ENCODE measurements around the gene MTCL3.

Gene MTCL3

DNA sequence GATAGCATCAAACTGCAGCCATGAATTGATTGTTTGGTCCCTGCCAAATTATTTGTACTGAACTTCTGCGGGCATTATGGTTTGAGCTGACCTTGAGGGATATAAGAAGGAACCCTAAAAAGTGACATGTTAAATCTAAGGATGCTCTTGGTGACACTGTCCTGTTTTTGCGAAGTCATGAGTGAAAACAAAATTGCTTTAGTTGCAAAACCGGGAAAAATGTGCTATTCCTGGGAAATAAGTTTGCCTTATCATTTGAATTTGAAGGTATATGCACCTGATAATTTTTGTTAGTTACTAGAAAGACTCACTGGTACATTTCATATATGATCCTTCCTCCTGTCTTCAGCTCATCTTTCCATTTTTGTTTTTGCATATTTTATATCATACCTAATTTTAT, 67.7 kb downstream of the MTCL3 start:
- no TSS peak for BruUV-seq (replicated peaks)
- Histone ChIP-seq H3K4me1 (ENCODE audit: control insufficient read depth, extremely low read depth, insufficient read depth, low read length) (no peaks in the 10 kb centered on the region), H3K4me2 (ENCODE audit: insufficient read depth, low read length) (no peak overlapping the region), H3K9me3 (replicated peaks; ENCODE audit: control insufficient read depth, insufficient read depth, low read length) (no peaks in the 10 kb centered on the region), H3K36me3 (ENCODE audit: control insufficient read depth in 2 of 2, extremely low read depth in 1 of 2, insufficient read depth in 2 of 2, low read length in 2 of 2) (no peaks in the 10 kb centered on the region), H3K27me3 (ENCODE audit: control insufficient read depth in 2 of 2, insufficient read depth in 2 of 2, low read length in 2 of 2) (peaks cover 0 to 3% of the 10 kb centered on the region in 2 experiments), H3K27ac (ENCODE audit: insufficient read depth, low read depth, low read length) (no peak overlapping the region), H2AFZ (ENCODE audit: low read depth, low read length) (no peak overlapping the region), H4K20me1 (replicated peaks; ENCODE audit: control insufficient read depth, extremely low read depth, insufficient read depth, low read length) (no peaks in the 10 kb centered on the region), H3K4me3 (replicated peaks in 1 of 3; ENCODE audit: insufficient read depth in 1 of 3, low read depth in 1 of 3, low read length in 3 of 3) (no peak overlapping the region), H3K9ac (replicated peaks; ENCODE audit: extremely low read depth, insufficient read depth, low read length) (no peak overlapping the region), H3K9me1 (replicated peaks; ENCODE audit: control insufficient read depth, extremely low read depth, insufficient read depth, low read length) (no peaks in the 10 kb centered on the region), H3K79me2 (ENCODE audit: control insufficient read depth, insufficient read depth, low read length) (no peaks in the 10 kb centered on the region)
- dilution Hi-C loops (cut with MboI; ENCODE audit: extremely low pct_ligation_motif_present, low sequenced_read_pairs) (no loop called here), intact Hi-C loops (cut with micrococcal nuclease) (no loop called here)
- no peak for FAIRE-seq
- DNase-seq (ENCODE audit: low read depth, low spot score), result no peak
- ChIA-PET POLR2A (no interaction called here), CTCF (no interaction called here)
- TF ChIP-seq JUN (IDR thresholded peaks at IDR 0.05; ENCODE audit: borderline replicate concordance, insufficient read depth, insufficient read length, low read depth) (no peak), FOS (IDR thresholded peaks at IDR 0.05; ENCODE audit: borderline replicate concordance, insufficient read depth, low read length) (no peak), GATA2 (IDR thresholded peaks at IDR 0.05; ENCODE audit: insufficient read depth, insufficient read length, low read depth, low read length) (no peak), MYC (IDR thresholded peaks at IDR 0.05; ENCODE audit: low read depth, low read length) (no peak), POLR2A (IDR thresholded peaks at IDR 0.05; ENCODE audit: low read depth, low read length) (no peak), POLR2AphosphoS5 (IDR thresholded peaks at IDR 0.05; ENCODE audit: insufficient read depth, low read depth, low read length) (no peak), EZH2 (IDR thresholded peaks at IDR 0.05; ENCODE audit: borderline replicate concordance, low read depth, low read length, severe bottlenecking) (no peak)
- TF ChIP-seq, protein P1, sequence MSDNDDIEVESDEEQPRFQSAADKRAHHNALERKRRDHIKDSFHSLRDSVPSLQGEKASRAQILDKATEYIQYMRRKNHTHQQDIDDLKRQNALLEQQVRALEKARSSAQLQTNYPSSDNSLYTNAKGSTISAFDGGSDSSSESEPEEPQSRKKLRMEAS (IDR thresholded peaks at IDR 0.05; ENCODE audit: insufficient read depth, insufficient read length), result no peak
- TF ChIP-seq, protein P2, sequence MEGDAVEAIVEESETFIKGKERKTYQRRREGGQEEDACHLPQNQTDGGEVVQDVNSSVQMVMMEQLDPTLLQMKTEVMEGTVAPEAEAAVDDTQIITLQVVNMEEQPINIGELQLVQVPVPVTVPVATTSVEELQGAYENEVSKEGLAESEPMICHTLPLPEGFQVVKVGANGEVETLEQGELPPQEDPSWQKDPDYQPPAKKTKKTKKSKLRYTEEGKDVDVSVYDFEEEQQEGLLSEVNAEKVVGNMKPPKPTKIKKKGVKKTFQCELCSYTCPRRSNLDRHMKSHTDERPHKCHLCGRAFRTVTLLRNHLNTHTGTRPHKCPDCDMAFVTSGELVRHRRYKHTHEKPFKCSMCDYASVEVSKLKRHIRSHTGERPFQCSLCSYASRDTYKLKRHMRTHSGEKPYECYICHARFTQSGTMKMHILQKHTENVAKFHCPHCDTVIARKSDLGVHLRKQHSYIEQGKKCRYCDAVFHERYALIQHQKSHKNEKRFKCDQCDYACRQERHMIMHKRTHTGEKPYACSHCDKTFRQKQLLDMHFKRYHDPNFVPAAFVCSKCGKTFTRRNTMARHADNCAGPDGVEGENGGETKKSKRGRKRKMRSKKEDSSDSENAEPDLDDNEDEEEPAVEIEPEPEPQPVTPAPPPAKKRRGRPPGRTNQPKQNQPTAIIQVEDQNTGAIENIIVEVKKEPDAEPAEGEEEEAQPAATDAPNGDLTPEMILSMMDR (IDR thresholded peaks at IDR 0.05; ENCODE audit: extremely low read depth in 1 of 2, insufficient read depth in 1 of 2, low read depth in 1 of 2, low read length in 2 of 2), result no peak
